Measurements from ENCODE around the gene GSTA5.

The GSTA5 gene

DNA sequence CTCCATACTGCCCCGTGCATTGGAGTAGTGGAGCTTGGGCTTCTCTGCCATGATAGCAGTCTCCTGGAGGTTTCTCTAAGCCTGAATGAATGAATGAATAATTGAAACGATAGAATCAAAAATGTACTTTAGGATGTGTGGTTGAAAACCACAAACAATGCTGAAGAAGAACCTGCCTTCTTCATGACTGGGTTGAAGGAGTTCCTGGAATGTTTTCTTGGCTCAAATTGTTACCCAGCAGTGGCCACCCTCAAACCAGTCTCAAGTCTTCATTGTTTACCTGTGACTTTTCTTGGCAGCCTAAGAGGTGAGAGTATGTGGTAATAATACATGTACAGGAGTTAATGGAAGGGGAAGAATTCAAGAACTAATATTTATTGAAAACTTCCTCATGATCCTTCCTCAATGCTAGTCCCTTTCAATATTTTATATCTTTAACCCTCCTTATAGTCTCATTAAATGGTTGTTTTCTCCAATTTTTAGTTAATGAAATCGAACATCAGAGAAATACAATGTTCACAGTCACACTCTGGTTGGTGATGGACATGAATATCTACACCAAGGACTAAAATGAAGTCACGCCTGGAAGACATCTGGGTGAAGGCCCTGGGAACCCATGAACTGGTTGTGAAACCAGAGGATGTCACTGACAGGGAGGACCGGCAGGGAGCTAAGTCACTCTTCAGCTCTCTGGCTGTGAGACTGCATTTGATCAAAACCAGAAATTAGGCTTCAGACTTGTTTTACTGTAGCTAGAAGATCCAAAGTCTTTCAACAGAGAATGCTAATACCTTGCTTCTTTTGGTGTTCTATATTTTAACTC, at the start of gene GSTA5:
GSTA5 (minus strand) TSS at position 51 of the 823 bp plus-strand sequence.
- Histone ChIP-seq H3K27me3 (ENCODE audit: control insufficient read depth, insufficient read depth, low read length) (no peaks in the 10 kb centered on the region), H3K4me1 (ENCODE audit: control insufficient read depth, insufficient read depth, low read length) (no peaks in the 10 kb centered on the region), H3K9me3 (ENCODE audit: control insufficient read depth, insufficient read depth, low read length) (no peaks in the 10 kb centered on the region), H3K27ac (ENCODE audit: low read depth, low read length) (no peak within 1 kb of the TSS), H3K9ac (ENCODE audit: low read depth, low read length) (no peak within 1 kb of the TSS), H3K36me3 (ENCODE audit: control insufficient read depth, insufficient read depth, low read length) (no peaks in the 10 kb centered on the region), H3K4me3 (ENCODE audit: low read depth, low read length) (no peak within 1 kb of the TSS)

DNA sequence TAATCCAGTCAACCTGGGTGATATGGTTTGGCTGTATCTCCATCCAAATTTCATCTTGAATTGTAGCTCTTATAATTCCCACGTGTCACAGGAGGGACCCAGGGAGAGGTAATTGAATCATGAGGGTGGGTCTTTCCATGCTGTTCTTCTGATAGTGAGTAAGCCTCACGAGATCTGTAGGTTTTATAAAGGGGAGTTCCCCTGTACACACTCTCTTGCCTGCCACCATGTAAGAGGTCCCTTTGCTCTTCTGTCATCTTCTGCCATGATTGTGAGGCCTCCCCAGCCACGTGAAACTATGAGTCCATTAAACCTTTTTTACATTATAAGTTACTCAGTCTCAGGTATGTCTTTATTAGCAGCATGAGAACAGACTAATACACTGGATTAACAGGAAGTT, 49.4 kb upstream of the GSTA5 start:
- no peaks in the 10 kb centered on the region for H3K27me3 ChIP-seq (ENCODE audit: control insufficient read depth, insufficient read depth, low read length)
- no peaks in the 10 kb centered on the region for H3K36me3 ChIP-seq (ENCODE audit: control insufficient read depth, insufficient read depth, low read length)
- H3K9me3 ChIP-seq (ENCODE audit: control insufficient read depth, insufficient read depth, low read length) = no peaks in the 10 kb centered on the region
- H3K4me1 ChIP-seq (ENCODE audit: control insufficient read depth, insufficient read depth, low read length) = no peaks in the 10 kb centered on the region
- no peak overlapping the region for H3K4me3 ChIP-seq (ENCODE audit: low read depth, low read length)
- no peak overlapping the region for H3K27ac ChIP-seq (ENCODE audit: low read depth, low read length)
- H3K9ac ChIP-seq (ENCODE audit: low read depth, low read length) = no peak overlapping the region

DNA sequence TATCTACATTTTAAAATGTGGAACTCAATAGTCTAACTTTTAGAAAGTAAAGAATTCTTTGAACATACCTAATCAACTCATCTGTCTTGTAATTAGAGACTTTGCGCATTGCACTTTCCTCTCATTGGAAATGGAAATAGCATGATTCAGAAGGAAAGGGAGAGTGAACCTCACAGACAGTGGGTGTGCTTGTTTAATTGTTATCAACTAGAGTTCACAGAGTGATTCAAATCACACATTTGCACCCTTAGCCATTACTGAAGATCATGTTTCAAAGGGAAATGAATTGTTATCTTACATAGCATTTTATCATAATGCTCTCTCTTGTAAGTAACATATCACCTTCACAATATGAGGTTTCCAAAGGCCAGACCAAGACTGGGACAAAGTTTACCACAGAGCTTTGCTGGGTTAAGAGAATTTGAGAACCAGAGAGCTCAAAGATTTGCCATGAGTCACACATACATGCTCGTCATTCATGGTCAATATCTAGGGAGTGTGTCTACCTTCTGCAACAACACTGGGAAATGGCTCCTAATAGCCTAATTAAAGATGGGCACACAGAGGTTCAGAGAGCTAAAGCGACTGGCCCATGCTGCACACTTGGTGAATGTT, 47.4 kb upstream of the GSTA5 start:
- Histone ChIP-seq H3K9ac (ENCODE audit: low read depth, low read length) (no peak overlapping the region), H3K36me3 (ENCODE audit: control insufficient read depth, insufficient read depth, low read length) (no peaks in the 10 kb centered on the region), H3K4me1 (ENCODE audit: control insufficient read depth, insufficient read depth, low read length) (no peaks in the 10 kb centered on the region), H3K4me3 (ENCODE audit: low read depth, low read length) (no peak overlapping the region), H3K9me3 (ENCODE audit: control insufficient read depth, insufficient read depth, low read length) (no peaks in the 10 kb centered on the region), H3K27ac (ENCODE audit: low read depth, low read length) (no peak overlapping the region), H3K27me3 (ENCODE audit: control insufficient read depth, insufficient read depth, low read length) (no peaks in the 10 kb centered on the region)

DNA sequence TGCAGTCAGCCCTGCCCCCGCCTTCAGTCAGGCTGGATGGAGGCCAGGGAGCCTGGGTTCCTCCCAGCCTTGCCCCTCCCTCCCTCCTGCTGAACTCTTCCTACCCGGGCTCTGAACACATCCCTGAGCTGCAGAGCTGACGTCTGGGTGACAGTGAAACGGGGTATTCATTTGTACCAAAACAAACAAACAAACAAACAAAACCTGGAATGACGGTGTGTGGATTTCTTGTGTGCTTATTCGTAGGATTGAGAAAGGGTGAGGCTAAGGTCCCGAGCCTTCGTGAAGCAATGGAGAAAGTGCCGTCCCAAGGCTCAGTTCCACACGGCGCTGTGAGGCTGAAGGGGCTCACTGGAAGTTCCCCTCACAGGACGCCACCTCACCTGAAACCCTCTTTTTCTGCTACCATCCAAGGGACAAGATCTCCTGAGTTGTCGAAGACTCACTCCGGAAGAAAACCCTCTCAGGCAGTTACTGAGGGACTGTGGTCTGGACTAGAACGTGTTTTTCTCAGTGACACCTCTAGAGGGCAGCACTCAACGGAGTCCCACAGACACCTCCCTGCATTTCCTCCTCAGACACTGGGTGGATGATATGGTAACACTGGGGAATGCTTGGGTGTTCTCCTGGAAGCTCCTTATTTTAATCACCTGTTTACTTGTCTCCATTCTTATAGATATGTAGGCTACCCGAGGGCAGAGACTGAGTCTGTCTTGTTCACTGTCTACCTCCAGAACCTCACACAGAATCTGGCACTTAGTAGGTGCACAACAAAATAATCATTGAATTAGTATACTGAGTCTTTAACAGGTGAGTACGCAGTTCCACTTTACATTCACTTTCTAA, 41.6 kb upstream of the GSTA5 start:
- H3K4me3 ChIP-seq (ENCODE audit: low read depth, low read length) = peak overlapping the region; percentile 51
- H3K9me3 ChIP-seq (ENCODE audit: control insufficient read depth, insufficient read depth, low read length) = no peaks in the 10 kb centered on the region
- H3K36me3 ChIP-seq (ENCODE audit: control insufficient read depth, insufficient read depth, low read length) = no peaks in the 10 kb centered on the region
- no peak overlapping the region for H3K9ac ChIP-seq (ENCODE audit: low read depth, low read length)
- no peaks in the 10 kb centered on the region for H3K27me3 ChIP-seq (ENCODE audit: control insufficient read depth, insufficient read depth, low read length)
- H3K27ac ChIP-seq (ENCODE audit: low read depth, low read length) = no peak overlapping the region
- H3K4me1 ChIP-seq (ENCODE audit: control insufficient read depth, insufficient read depth, low read length) = no peaks in the 10 kb centered on the region

DNA sequence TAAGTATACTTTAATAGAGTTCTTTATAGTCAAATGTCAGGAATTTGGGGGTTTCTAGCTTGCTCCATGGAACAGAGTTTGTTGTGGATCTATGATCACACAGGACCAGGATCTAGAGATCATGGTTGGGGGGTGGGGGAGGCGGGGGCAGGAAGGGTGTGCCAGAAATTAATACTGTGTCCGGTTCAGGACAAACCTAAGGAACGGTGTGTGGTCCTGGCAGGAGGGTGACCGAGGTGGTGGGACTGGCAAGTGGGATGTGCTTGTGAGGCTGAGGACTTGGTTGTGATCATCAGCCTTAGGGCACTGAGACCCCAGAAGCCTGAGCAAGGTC, 41.0 kb upstream of the GSTA5 start:
- no peaks in the 10 kb centered on the region for H3K27me3 ChIP-seq (ENCODE audit: control insufficient read depth, insufficient read depth, low read length)
- H3K9ac ChIP-seq (ENCODE audit: low read depth, low read length) = no peak overlapping the region
- H3K36me3 ChIP-seq (ENCODE audit: control insufficient read depth, insufficient read depth, low read length) = no peaks in the 10 kb centered on the region
- H3K4me3 ChIP-seq (ENCODE audit: low read depth, low read length) = no peak overlapping the region
- H3K9me3 ChIP-seq (ENCODE audit: control insufficient read depth, insufficient read depth, low read length) = no peaks in the 10 kb centered on the region
- H3K4me1 ChIP-seq (ENCODE audit: control insufficient read depth, insufficient read depth, low read length) = no peaks in the 10 kb centered on the region
- H3K27ac ChIP-seq (ENCODE audit: low read depth, low read length) = no peak overlapping the region

DNA sequence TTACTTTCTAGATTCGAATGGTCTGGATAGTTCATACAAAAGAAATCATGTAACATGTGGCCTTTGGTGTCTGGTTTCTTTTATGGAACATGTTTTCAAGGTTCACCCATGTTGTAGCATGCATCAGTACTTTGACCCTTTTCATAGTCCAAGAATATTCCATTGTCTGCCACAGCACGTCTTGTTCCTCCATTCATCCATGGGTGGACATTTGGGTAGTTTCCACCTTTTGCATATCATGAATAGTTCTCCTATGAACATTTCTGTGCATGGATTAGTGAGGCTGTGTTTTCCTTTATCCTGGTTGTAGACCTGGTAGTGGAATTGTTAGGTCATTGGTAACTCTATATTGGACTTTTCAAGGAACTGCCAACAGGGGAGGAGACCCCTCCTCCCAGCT, 37.2 kb upstream of the GSTA5 start:
- Histone ChIP-seq H3K4me1 (ENCODE audit: control insufficient read depth, insufficient read depth, low read length) (no peaks in the 10 kb centered on the region), H3K36me3 (ENCODE audit: control insufficient read depth, insufficient read depth, low read length) (no peaks in the 10 kb centered on the region), H3K4me3 (ENCODE audit: low read depth, low read length) (no peak overlapping the region), H3K9ac (ENCODE audit: low read depth, low read length) (no peak overlapping the region), H3K9me3 (ENCODE audit: control insufficient read depth, insufficient read depth, low read length) (no peaks in the 10 kb centered on the region), H3K27me3 (ENCODE audit: control insufficient read depth, insufficient read depth, low read length) (no peaks in the 10 kb centered on the region), H3K27ac (ENCODE audit: low read depth, low read length) (no peak overlapping the region)

DNA sequence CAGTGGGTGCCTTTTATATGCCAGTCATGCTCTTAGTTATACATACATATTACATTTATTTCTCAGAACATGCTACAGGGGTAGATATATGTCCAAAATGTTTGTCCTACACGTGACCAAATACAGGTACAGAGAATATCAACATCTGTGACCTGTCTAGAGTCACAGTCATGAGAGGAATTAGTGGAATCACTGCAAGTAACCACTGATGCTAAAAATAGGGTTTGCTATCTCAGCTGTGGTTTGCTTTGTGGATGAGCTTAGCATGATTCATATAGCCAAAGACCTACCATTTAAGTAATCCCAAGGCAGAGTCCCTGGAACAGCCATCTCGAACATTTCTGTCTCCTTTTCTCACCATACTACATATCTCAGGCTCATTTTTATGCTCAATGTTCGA, 36.6 kb upstream of the GSTA5 start:
- Histone ChIP-seq H3K27me3 (ENCODE audit: control insufficient read depth, insufficient read depth, low read length) (no peaks in the 10 kb centered on the region), H3K4me1 (ENCODE audit: control insufficient read depth, insufficient read depth, low read length) (no peaks in the 10 kb centered on the region), H3K9me3 (ENCODE audit: control insufficient read depth, insufficient read depth, low read length) (no peaks in the 10 kb centered on the region), H3K4me3 (ENCODE audit: low read depth, low read length) (no peak overlapping the region), H3K27ac (ENCODE audit: low read depth, low read length) (no peak overlapping the region), H3K36me3 (ENCODE audit: control insufficient read depth, insufficient read depth, low read length) (no peaks in the 10 kb centered on the region), H3K9ac (ENCODE audit: low read depth, low read length) (no peak overlapping the region)

DNA sequence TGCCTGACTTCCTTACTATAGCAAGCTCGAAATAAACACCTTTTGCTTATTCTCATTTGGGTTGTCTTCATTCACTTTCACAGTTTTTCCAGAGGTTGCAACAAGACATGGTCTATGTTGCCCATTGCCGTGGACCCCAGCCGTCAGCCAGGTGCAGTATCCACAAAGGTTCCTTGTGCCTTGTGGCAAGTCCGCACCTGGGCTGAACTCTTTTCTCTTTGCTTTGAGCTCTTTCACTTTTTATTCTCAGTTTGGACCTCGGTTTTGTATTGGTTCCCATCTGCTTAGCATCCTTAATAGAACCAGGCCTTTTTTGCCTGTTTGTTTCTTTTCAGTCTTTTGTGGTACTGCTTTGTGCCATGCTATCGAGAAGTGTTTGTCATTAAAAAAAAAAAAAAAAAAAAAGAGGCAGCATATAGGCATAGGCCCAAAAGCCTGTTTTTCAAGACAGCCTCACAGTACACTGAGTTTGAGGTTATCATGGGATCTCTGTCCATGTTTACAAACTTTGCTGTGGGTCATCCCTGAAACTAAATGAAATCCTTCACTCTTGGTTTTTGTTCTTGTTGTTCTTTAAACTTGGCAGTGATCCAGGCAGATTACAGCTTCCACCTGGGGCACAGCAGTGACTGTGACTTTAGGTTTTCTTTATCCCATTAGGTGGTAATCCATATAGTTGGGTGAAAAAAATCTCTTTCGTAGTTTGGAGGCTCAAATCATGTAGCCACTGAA, 35.6 kb upstream of the GSTA5 start:
- no peak overlapping the region for H3K27ac ChIP-seq (ENCODE audit: low read depth, low read length)

DNA sequence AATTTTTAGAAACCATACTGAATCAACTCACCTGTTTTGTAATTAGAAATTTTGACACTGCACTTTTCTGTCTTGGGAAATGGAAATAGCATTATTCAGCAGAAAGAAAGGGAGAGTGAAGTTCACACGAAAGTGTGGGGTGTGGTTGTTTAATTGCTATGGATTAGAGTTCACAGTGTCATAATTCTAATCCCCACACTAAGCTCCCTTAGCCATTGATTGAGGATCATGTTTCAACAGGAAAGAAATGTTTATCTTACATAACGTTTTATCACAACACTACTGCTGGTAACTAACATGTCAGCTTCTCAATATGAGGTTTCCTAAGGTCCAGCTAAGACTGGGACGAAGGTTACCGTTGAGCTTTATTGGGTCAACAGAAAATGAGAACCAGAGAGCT, 31.4 kb upstream of the GSTA5 start:
- Histone ChIP-seq H3K4me3 (ENCODE audit: low read depth, low read length) (no peak overlapping the region), H3K9ac (ENCODE audit: low read depth, low read length) (no peak overlapping the region), H3K27me3 (ENCODE audit: control insufficient read depth, insufficient read depth, low read length) (no peaks in the 10 kb centered on the region), H3K27ac (ENCODE audit: low read depth, low read length) (no peak overlapping the region), H3K36me3 (ENCODE audit: control insufficient read depth, insufficient read depth, low read length) (no peaks in the 10 kb centered on the region), H3K4me1 (ENCODE audit: control insufficient read depth, insufficient read depth, low read length) (no peaks in the 10 kb centered on the region), H3K9me3 (ENCODE audit: control insufficient read depth, insufficient read depth, low read length) (no peaks in the 10 kb centered on the region)

More for the DNA sequence above, 35.6 kb upstream of the GSTA5 start:
- Histone ChIP-seq H3K9ac (ENCODE audit: low read depth, low read length) (no peak overlapping the region), H3K36me3 (ENCODE audit: control insufficient read depth, insufficient read depth, low read length) (no peaks in the 10 kb centered on the region), H3K9me3 (ENCODE audit: control insufficient read depth, insufficient read depth, low read length) (no peaks in the 10 kb centered on the region), H3K4me3 (ENCODE audit: low read depth, low read length) (no peak overlapping the region), H3K27me3 (ENCODE audit: control insufficient read depth, insufficient read depth, low read length) (no peaks in the 10 kb centered on the region), H3K4me1 (ENCODE audit: control insufficient read depth, insufficient read depth, low read length) (no peaks in the 10 kb centered on the region)

DNA sequence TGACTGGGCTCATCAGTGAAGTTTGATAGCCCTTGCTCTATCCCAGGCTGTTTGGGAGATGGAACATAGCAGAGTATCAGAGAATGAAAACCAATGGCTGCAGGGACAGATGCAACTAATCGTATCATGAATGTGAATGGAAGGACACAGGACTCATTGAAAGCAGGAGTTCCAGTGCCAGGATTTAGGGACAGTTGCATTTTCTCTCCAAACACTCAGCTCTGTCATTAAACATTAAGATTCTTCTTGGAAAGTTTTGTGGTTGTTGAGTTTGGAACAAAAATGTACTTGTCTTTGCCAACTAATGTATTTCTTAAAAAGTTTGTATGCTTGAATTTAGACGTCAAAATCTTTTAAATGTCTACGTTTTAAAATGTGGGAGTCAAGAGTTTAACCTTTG, 31.0 kb upstream of the GSTA5 start:
- Histone ChIP-seq H3K27ac (ENCODE audit: low read depth, low read length) (no peak overlapping the region), H3K4me3 (ENCODE audit: low read depth, low read length) (no peak overlapping the region), H3K9me3 (ENCODE audit: control insufficient read depth, insufficient read depth, low read length) (no peaks in the 10 kb centered on the region)

More for the DNA sequence above, 31.0 kb upstream of the GSTA5 start:
- no peaks in the 10 kb centered on the region for H3K36me3 ChIP-seq (ENCODE audit: control insufficient read depth, insufficient read depth, low read length)
- H3K9ac ChIP-seq (ENCODE audit: low read depth, low read length) = no peak overlapping the region
- no peaks in the 10 kb centered on the region for H3K27me3 ChIP-seq (ENCODE audit: control insufficient read depth, insufficient read depth, low read length)
- no peaks in the 10 kb centered on the region for H3K4me1 ChIP-seq (ENCODE audit: control insufficient read depth, insufficient read depth, low read length)

Measured in HUES48 (cell line).